H1 (cell line): ENCODE results near the gene EDC3. TPM values are rescaled to one million over a fixed set of nuclear protein-coding genes. Genes with fewer than 3 reads are reported as not detected.

Experiments
- TAF7 ChIP-seq: optimal IDR thresholded peaks from 2 replicates; pipeline ENCODE3; 2011; ENCODE audit warnings: low read depth, mild to moderate bottlenecking, inconsistent platforms, low read length, moderate library complexity, borderline replicate concordance
- TEAD4 ChIP-seq: IDR thresholded peaks from 2 replicates; pipeline ENCODE4 v1.6.1; 2012; ENCODE audit warnings: low read depth, low read length, inconsistent platforms, mixed read lengths
- polyA plus RNA-seq, 7 experiments: library from polyadenylated mRNA; depleted of rRNA in 3 of 7; stranded (reverse) in 5 of 7; unstranded in 2 of 7; fragments of >200 nt in 5 of 7; fragments of 200-250 nt in 2 of 7; gene quantifications; 1 replicate in 5 of 7; 2 replicates in 1 of 7; 4 replicates in 1 of 7; pipeline versions ENCODE4 v1.2.1 to v1.2.3, GENCODE V29; 2011 to 2013; ENCODE audit warnings: missing spikeins in 2 of 7, mixed read lengths in 2 of 7
- total RNA-seq: library from RNA; stranded (reverse); fragmentation: NEBNext Ultra II Directional; extraction: Animal tissue kit (Norgen Biotek cat#: 25700); gene quantifications from 2 replicates; pipeline ENCODE4 v1.2.1, GENCODE V29; 2021

Gene EDC3
- total and polyA plus RNA-seq, 2 of the 8 experiments (the other 6 are each of a cell fraction or from before 2014, with no cell fraction given): 45.0 to 50.8 TPM

DNA sequence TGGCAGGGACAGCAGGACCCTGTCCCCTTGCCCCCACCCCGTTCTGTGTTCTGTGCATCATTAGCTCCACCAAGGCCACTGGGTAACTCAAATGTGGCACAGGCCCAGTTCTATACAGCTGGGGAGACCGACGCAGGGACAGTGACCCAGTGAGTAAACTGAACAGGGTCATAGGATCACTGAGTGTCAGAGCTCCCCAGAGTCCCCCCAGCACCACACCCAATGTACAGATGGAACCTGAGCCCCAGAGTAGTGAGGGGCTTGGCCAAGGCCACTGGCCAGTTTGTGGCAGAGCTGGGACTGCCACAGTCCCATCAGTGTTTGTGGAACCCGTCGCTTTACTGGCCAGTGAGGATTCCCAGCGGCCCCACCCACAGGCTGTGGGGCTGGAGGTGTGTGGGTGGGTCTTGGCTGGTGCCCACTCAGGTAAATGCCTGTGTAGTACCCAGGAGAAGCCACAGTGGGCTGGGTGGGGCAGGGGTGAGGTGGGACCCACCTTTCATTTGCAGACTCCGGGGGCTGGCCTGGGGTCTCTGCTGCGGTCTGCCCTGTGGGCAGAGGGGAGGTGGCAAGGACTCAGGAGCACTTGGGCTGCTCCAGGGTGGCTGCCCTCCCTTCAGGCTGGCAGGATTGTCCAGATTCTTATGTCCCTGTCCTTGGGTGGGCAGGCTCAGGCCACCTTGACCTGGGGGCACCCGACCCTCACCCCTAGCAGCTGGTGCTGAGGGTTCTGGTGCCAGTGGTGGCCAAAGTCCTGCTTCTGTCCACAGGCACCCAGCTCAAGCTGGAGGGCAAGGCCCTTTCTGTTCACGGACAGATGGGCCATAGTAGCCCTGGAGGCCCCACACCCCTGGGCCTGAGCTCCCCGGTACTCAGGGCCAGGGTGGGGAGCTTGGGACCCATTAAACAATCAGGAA is 91.8 kb downstream of the EDC3 start (continued):
- TF ChIP-seq TEAD4: no peak
- no peak for TF ChIP-seq TAF7
- TF ChIP-seq, all 59 proteins: peak for 0
